GM19193 (cell line): ENCODE measurements around the gene GAREM2.

Source experiments
- POLR2A ChIP-seq: IDR thresholded peaks from 4 replicates; pipeline ENCODE4 v1.6.1; 2011; ENCODE audit not compliant: insufficient read depth, insufficient read length; ENCODE audit errors: extremely low read depth

Gene GAREM2

DNA sequence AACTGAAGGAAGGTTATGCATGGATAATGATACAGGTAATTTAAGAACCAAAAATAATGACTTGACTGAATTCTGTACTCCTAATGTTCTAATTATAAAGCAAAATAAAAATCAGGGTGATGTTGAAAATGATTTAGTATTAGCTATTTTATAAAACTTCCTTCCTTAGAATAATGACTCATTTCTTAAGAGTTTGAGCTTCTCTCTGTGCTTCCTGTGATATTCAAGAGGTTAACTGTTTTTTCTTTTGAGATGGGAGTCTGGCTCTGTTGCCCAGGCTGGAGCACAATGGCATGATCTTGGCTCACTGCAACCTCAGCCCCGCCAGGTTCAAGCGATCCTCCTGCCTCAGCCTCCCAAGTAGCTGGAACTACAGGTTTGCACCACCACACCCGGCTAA lies 56.7 kb downstream of the GAREM2 start:
- no peak for TF ChIP-seq POLR2A

DNA sequence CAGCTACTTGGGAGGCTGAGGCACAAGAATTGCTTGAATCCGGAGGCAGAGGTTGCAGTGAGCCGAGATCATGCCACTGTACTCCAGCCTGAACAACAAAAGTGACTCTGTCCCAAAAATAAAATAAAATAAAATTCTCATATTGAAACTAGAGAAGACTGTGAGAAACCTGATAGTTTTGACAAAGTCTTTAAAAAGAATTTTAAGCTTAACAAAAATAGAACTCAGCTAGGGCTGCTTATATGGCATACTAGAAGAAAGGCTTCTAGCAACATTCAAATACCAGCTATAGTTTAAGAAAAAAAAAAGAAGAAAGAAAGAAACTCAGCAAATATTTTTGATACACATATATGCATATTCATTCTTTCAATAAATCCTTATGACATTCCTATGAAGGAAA lies 57.9 kb downstream of the GAREM2 start:
- TF ChIP-seq POLR2A: no peak

DNA sequence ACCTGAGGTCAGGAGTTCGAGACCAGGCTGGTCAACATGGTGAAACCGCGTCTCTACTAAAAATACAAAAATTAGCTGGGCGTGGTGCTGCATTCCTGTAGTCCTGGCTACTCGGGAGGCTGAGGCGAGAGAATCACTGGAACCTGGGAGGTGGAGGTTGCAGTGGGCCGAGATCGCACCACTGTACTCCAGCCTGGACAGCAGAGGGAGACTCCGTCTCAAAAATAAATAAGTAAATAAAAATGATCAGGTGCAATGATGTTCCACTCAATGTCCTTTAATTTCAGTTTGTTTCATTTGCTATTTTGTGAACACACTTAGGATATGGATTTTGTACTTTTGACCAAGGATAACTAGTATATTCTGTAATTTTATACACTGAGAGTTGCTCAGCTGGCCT lies 62.2 kb downstream of the GAREM2 start:
- no peak for TF ChIP-seq POLR2A

DNA sequence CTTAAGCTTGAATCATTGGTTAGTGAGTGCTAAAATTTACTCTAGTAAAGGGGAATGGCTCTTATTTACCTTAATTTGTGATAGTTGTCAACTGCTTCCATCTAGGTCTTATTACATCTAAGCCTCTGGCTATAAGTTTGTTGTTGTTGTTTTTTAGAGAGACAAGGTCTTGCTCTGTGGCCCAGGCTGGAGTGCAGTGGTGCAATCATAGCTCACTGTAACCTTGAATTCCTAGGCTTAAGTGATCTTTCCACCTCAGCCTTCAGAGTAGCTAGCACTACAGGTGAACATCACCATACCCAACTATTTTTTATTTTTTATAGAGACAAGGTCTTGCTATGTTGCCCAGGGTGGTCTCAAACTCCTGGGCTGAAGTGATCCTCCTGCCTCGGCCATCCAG lies 65.0 kb downstream of the GAREM2 start:
- no peak for TF ChIP-seq POLR2A

DNA sequence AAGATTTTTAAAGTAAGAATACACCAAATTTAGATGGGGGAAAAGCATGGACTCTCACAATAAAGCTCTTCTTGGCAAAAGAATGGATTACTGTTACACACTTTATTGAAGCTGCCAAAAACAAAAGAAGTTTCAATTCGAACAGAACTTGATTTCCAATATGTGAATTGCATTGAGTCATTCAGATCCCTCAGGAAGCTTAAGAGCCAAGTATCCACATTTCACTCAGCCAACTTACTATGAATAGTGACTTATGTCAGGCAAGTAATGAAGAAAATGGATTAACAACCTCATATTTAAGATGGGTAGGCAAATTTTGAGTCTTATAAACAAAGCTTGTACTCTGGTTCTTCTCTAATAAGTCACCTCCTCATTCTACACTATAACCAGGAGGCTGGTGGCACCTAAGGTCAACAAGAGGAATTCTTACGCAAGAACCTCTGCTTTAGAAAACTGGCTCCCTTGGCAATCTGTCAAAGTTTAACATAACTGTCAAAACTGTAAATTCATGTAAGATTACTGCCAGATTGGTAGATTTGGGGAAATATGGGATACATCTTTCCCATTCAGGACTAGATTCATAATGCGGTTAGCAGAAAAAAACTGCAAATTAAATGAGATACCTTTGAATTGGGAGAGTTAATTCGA lies 65.5 kb downstream of the GAREM2 start:
- TF ChIP-seq POLR2A: no peak
